ENCODE measurements around the gene SLC34A1.

The SLC34A1 gene

GRCh38 chr5:177447611-177448243 is 63.5 kb downstream of the SLC34A1 start:
- no peak for TF ChIP-seq JUND (IDR thresholded peaks at IDR 0.05; ENCODE audit: low read depth)
- no peak for DNase-seq (ENCODE audit: low read depth in 1 of 2, low spot score in 1 of 2)
- in situ Hi-C loops (cut with HindIII; ENCODE audit: low pct_unique_long_range_greater_than_20kb, low sequenced_read_pairs) = no loop called here

Data from T47D (cell line).